Measurements from ENCODE around the gene TMEM272. TPM values are rescaled to one million over a fixed set of nuclear protein-coding genes. Genes with fewer than 3 reads are reported as not detected.

TMEM272 gene
- total and polyA plus RNA-seq, 2 of the 4 experiments (the other 2 are of a cell fraction), result not detected

DNA sequence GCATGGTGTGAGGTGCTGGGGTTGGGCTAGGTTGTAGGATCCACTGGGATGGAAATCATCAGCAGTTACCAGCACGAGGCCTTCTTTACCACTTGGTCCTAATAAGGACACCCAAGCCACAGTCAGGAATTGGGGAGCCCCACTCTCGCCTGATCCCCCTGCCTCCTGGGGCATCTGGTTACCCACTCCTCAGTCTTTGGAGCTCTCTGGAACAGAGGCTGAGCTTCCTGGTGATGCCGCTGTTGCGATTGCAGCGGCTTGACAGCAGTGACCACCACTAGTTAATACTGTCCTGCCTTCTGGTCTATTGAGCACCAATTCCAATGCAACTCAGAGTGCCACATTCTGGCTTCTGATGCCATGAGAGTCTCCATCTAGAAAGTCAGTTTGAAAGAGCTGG is 13.5 kb downstream of the TMEM272 start:
- Histone ChIP-seq H4K5ac (ENCODE audit: low read depth, low read length) (no peak overlapping the region), H3K14ac (replicated peaks; ENCODE audit: low read depth, low read length) (no peak overlapping the region), H3K4me1 (ENCODE audit: control insufficient read depth, insufficient read depth, low read length) (no peaks in the 10 kb centered on the region), H4K8ac (ENCODE audit: low read depth in 2 of 2, low read length in 2 of 2) (no peak overlapping the region), H3K9me1 (ENCODE audit: insufficient read depth, low read length) (no peaks in the 10 kb centered on the region), H2BK20ac (ENCODE audit: low read depth, low read length) (no peak overlapping the region), H2AK9ac (replicated peaks; ENCODE audit: low read depth, low read length, poor library complexity) (no peak overlapping the region), H3K27me3 (ENCODE audit: control insufficient read depth, insufficient read depth, low read length) (peaks cover 58% of the 10 kb centered on the region), H2BK120ac (ENCODE audit: low read depth, low read length) (no peak overlapping the region), H2AFZ (replicated peaks; ENCODE audit: low read length, poor library complexity) (no peak overlapping the region), H3K23ac (ENCODE audit: low read depth, low read length) (no peak overlapping the region), H3K56ac (ENCODE audit: extremely low read depth, insufficient read depth, low read length) (no peak overlapping the region), H4K91ac (ENCODE audit: insufficient read depth, low read depth, low read length) (no peak overlapping the region), H3K79me1 (ENCODE audit: low read depth in 1 of 2, low read length in 2 of 2) (no peaks in the 10 kb centered on the region), H3K4me2 (ENCODE audit: low read depth, low read length) (no peak overlapping the region), H2BK15ac (ENCODE audit: low read depth, low read length) (no peak overlapping the region), H3K18ac (ENCODE audit: low read depth, low read length) (no peak overlapping the region), H3K9me3 (ENCODE audit: control insufficient read depth, insufficient read depth, low read length) (no peaks in the 10 kb centered on the region), H3K4ac (ENCODE audit: low read depth, low read length) (no peak overlapping the region), H3K4me3 (ENCODE audit: insufficient read depth, low read depth, low read length) (no peak overlapping the region), H2AK5ac (ENCODE audit: low read depth, low read length) (no peak overlapping the region), H3K36me3 (ENCODE audit: control insufficient read depth, insufficient read depth, low read length) (no peaks in the 10 kb centered on the region), H4K20me1 (ENCODE audit: insufficient read depth, low read length) (no peaks in the 10 kb centered on the region), H3K9ac (ENCODE audit: low read depth, low read length) (no peak overlapping the region), H3K27ac (ENCODE audit: insufficient read depth, low read length) (no peak overlapping the region), H2BK5ac (ENCODE audit: low read depth, low read length, poor library complexity, severe bottlenecking) (no peak overlapping the region)
- dilution Hi-C loops (cut with HindIII; ENCODE audit: low sequenced_read_pairs, unreplicated experiment) (no loop called here), intact Hi-C loops (cut with micrococcal nuclease) (loop anchor here (5.0 kb wide), 1 partner anchor 296 kb away; the partner anchor contains the start of gene NEK5), in situ Hi-C loops (cut with MboI; ENCODE audit: low sequenced_read_pairs) (no loop called here)
- no CpG with 5 or more reads among the region's 5 CpGs for WGBS, 2 experiments (ENCODE audit: extremely low coverage in 2 of 2, insufficient read length in 1 of 2)
- ChIA-PET POLR2A (ENCODE audit: unreplicated experiment) (no interaction called here), CTCF (no interaction called here)
- ATAC-seq (ENCODE audit: low read depth) (no peak), DNase-seq (no peak)
- TF ChIP-seq SMC3 (IDR thresholded peaks at IDR 0.05; ENCODE audit: low read depth, low read length) (no peak), RCOR1 (IDR thresholded peaks at IDR 0.05; ENCODE audit: insufficient replicate concordance, low read length) (no peak), MAZ (IDR thresholded peaks at IDR 0.05; ENCODE audit: borderline replicate concordance, low read depth, low read length) (no peak), MAFK (IDR thresholded peaks at IDR 0.05; ENCODE audit: low read depth, low read length) (no peak), RAD21 (IDR thresholded peaks at IDR 0.05; ENCODE audit: low read length) (no peak), BHLHE40 (IDR thresholded peaks at IDR 0.05; ENCODE audit: low read depth, low read length) (no peak), MXI1 (IDR thresholded peaks at IDR 0.05; ENCODE audit: borderline replicate concordance, low read depth, low read length) (no peak), CHD1 (IDR thresholded peaks at IDR 0.05; ENCODE audit: low read depth, low read length) (no peak), POLR2A (IDR thresholded peaks at IDR 0.05; ENCODE audit: low read depth, low read length) (no peak), RFX5 (IDR thresholded peaks at IDR 0.05; ENCODE audit: low read depth, low read length) (no peak), NFE2L2 (IDR thresholded peaks at IDR 0.05; ENCODE audit: low read depth, low read length) (no peak), CEBPB (IDR thresholded peaks at IDR 0.05; ENCODE audit: low read depth, low read length) (no peak)
- TF ChIP-seq, protein P1, sequence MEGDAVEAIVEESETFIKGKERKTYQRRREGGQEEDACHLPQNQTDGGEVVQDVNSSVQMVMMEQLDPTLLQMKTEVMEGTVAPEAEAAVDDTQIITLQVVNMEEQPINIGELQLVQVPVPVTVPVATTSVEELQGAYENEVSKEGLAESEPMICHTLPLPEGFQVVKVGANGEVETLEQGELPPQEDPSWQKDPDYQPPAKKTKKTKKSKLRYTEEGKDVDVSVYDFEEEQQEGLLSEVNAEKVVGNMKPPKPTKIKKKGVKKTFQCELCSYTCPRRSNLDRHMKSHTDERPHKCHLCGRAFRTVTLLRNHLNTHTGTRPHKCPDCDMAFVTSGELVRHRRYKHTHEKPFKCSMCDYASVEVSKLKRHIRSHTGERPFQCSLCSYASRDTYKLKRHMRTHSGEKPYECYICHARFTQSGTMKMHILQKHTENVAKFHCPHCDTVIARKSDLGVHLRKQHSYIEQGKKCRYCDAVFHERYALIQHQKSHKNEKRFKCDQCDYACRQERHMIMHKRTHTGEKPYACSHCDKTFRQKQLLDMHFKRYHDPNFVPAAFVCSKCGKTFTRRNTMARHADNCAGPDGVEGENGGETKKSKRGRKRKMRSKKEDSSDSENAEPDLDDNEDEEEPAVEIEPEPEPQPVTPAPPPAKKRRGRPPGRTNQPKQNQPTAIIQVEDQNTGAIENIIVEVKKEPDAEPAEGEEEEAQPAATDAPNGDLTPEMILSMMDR (conservative IDR thresholded peaks at IDR 0.05; ENCODE audit: low read depth, low read length), result no peak
- TF ChIP-seq, protein P2, sequence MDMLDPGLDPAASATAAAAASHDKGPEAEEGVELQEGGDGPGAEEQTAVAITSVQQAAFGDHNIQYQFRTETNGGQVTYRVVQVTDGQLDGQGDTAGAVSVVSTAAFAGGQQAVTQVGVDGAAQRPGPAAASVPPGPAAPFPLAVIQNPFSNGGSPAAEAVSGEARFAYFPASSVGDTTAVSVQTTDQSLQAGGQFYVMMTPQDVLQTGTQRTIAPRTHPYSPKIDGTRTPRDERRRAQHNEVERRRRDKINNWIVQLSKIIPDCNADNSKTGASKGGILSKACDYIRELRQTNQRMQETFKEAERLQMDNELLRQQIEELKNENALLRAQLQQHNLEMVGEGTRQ (IDR thresholded peaks at IDR 0.05; ENCODE audit: low read depth, low read length), result no peak
- TF ChIP-seq, protein P3, sequence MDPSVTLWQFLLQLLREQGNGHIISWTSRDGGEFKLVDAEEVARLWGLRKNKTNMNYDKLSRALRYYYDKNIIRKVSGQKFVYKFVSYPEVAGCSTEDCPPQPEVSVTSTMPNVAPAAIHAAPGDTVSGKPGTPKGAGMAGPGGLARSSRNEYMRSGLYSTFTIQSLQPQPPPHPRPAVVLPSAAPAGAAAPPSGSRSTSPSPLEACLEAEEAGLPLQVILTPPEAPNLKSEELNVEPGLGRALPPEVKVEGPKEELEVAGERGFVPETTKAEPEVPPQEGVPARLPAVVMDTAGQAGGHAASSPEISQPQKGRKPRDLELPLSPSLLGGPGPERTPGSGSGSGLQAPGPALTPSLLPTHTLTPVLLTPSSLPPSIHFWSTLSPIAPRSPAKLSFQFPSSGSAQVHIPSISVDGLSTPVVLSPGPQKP (IDR thresholded peaks at IDR 0.05; ENCODE audit: borderline replicate concordance, low read depth, low read length), result no peak
- no TSS peak for BruUV-seq (replicated peaks)
